Endothelial cell of umbilical vein (primary cell): ENCODE results near the gene SIGLEC10.

Experiments
- EZH2 ChIP-seq: IDR thresholded peaks from 2 replicates; pipeline ENCODE4 v1.6.1; 2012; ENCODE audit warnings: borderline replicate concordance, low read depth, mild to moderate bottlenecking, moderate library complexity, low read length, inconsistent platforms; ENCODE audit not compliant: severe bottlenecking
- FOS ChIP-seq: IDR thresholded peaks from 2 replicates; pipeline ENCODE4 v1.6.1; 2011; ENCODE audit warnings: mild to moderate bottlenecking, low read length, moderate library complexity, borderline replicate concordance; ENCODE audit not compliant: insufficient read depth
- POLR2A ChIP-seq: IDR thresholded peaks from 2 replicates; pipeline ENCODE4 v1.6.1; 2012; ENCODE audit warnings: low read depth, mild to moderate bottlenecking, control low read depth, low read length
- TF ChIP-seq, protein P1 (sequence below), 2 donors: IDR thresholded peaks; 1 replicate in 1 of 2; 2 replicates in 1 of 2; pipeline ENCODE4 v1.5.1; 2011; ENCODE audit warnings: low read length in 2 of 2, mild to moderate bottlenecking in 2 of 2, moderate library complexity in 2 of 2, control low read depth in 1 of 2, inconsistent platforms in 1 of 2, low read depth in 1 of 2; ENCODE audit not compliant: insufficient read depth in 1 of 2; ENCODE audit errors: extremely low read depth in 1 of 2

DNA sequence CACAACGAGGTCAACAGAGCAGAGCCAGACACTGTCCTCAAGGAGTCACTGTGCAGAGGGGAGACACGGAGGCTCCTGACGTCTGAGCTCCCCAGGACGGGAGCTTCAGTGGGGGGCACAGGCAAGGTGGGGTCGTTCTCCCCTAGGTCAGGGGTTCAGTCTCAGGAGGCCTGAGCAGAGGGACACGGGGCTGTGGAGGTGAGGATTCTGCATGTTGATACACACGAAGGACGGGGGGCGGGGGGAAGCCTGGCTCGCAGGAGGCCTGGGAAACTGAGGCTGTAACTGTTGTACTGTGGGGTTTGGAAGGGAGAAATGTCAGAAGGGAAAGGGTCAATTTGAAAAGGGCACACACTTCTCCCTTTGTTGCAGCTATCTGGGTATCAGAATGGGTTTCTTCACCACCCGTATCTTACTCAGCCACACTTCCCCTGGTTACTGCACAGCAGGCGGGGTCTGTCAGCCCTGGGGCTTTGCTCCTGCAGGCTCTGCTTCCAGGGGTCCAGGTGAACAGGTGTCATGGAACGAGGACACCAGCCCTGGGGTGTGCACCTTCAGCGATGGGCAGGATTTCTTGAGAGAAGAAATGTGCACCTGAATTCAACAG is 41.6 kb upstream of the SIGLEC10 start:
- TF ChIP-seq, protein P1, sequence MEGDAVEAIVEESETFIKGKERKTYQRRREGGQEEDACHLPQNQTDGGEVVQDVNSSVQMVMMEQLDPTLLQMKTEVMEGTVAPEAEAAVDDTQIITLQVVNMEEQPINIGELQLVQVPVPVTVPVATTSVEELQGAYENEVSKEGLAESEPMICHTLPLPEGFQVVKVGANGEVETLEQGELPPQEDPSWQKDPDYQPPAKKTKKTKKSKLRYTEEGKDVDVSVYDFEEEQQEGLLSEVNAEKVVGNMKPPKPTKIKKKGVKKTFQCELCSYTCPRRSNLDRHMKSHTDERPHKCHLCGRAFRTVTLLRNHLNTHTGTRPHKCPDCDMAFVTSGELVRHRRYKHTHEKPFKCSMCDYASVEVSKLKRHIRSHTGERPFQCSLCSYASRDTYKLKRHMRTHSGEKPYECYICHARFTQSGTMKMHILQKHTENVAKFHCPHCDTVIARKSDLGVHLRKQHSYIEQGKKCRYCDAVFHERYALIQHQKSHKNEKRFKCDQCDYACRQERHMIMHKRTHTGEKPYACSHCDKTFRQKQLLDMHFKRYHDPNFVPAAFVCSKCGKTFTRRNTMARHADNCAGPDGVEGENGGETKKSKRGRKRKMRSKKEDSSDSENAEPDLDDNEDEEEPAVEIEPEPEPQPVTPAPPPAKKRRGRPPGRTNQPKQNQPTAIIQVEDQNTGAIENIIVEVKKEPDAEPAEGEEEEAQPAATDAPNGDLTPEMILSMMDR (IDR thresholded peaks at IDR 0.05; ENCODE audit: extremely low read depth in 1 of 2, insufficient read depth in 1 of 2, low read depth in 1 of 2, low read length in 2 of 2), result no peak
- TF ChIP-seq EZH2, result no peak
- no peak for TF ChIP-seq FOS
- no peak for TF ChIP-seq POLR2A
